ENCODE results near the gene C17orf100.

Gene C17orf100

GRCh38 chr17:6695051-6695450 lies 43.5 kb downstream of the C17orf100 start:
- DNase-seq, result no peak

DNA sequence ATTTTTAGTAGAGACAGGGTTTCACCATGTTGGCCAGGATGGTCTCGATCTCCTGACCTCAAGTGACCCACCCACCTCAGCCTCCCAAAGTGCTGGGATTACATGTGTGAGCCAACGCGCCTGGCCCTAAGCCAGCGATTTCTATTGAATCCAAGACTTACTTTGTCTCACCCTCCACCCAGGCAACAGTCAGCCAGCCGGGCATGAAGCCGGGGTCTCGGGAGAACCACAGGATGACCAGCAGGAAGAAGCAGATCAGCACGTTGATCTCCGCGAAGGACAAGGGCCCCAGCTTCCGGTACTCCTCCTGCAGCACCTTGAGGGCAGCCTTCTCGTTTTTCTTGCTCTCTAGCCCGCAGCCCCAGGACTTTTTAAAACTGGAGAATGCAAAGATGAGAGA lies 44.0 kb downstream of the C17orf100 start:
- no peak for DNase-seq

DNA sequence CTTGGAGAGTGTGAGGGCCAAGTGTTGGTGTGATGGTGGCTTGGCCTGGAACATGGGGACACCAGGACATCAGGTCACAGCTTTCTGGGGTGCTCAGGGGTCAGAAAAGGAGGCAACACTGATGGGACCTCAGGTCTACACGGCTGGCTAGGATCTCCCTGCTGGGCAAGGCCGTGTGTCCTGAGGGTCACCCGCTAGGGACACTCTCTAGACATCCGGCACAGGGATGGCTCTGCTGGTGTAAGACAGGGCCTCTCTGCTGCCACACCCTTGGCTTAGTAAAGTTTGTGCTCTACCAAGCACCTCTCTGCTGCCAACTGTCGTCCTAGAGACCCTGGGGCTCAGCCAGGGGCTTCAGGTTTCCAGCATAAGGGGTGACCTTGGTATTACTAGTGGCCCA lies 45.3 kb downstream of the C17orf100 start:
- DNase-seq, result no peak

DNA sequence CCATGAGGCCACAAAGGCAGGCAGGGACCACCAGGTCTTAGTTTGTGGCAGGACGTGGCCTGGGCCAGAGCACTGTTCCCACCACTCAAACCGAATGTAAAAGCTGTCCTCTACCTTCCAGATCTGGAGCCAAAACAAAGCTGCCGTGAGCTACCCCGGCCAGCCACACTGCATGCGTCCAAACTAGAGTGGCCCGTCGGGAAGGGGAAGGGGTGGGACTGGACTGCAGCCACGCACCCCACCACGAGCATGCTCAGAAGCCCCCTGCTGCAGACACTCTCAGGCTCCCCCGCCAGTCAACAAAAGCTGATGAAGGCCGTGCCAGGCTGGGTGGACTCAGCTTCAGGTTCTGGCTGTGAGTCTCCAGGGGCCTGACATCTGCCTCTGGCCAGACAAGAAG lies 46.4 kb downstream of the C17orf100 start:
- no peak for DNase-seq

- no peak for DNase-seq
Observed at GRCh38 chr17:6699997-6700947, 48.7 kb downstream of the C17orf100 start.

DNA sequence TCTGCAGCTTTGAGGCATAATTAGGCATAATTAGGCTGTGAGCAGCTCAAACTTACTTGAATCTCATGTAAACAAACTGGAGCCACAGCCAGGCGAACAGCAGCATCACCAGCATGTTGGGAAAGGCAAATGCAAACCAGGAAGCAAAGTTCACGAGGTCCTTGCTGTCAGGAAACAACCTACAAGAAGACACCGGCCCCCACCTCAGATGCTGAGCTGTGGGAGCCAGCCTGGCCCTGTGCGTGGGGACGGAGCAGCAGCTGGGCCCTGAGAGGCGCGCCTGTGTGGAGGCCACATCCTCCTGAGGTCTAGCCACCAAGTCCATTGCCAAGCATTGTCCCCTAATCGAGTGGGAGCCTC lies 49.4 kb downstream of the C17orf100 start:
- DNase-seq, result no peak

DNA sequence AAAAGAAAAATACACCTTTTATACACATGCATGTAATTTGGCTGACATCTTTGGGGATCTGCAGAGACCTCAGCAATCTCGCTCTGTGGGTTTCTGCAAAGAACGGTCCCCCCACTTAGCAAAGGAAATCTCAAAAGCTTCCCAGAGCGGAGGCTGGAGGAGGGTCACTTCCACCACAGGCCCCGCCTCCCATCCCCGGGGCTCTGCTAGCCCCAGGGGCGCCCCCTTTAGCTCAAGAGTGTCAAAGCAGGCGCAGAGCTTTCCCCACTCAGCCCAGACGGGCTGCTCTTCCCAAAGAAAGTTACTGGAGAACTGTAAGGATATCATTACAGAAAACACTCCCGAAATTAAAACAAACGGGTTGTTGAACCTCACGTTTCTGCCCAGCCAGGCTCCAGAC lies 50.2 kb downstream of the C17orf100 start:
- DNase-seq, result no peak

GRCh38 chr17:6702567-6703215 lies 51.1 kb downstream of the C17orf100 start:
- DNase-seq, result no peak

Measured in cerebellar nuclear complex (tissue), 1 donor.